Prostate gland (tissue), 2 donors: ENCODE data around the gene CFAP61.

Source experiments
- POLR2A ChIP-seq: fragments of 450-650 bp; IDR thresholded peaks from one replicate; pipeline ENCODE4 v1.6.1; 2016; ENCODE audit warnings: antibody characterized with exemption, mild to moderate bottlenecking
- TF ChIP-seq, protein P1 (sequence below), 4 experiments: fragments of 200-600 bp in 2 of 4; fragments of 450-650 bp in 2 of 4; sonication (generic) in 2 of 4; IDR thresholded peaks; 1 replicate in 3 of 4; 2 replicates in 1 of 4; pipeline ENCODE4 v1.5.1; 2016 to 2019; ENCODE audit warnings: antibody characterized with exemption in 4 of 4, mild to moderate bottlenecking in 2 of 4, moderate library complexity in 2 of 4

DNA sequence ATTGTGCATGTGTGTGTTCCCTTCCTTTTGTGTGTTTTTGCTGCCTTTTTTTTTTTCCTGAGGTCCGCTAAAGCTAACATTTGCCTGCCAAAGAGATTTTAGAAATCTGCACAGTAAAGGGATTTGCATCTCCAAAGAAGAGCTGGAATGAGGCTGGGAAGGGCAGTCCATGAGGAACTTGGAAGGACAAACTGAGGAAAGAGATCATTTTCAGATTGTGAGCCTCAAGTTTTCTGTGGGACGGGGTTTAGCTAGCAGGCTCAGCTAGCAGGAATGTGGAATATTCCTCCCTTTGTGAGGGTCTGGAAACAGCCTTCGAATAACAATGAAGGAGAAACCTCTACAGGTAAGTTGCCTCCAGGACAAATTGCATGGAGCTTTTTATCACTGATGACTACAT, 319.3 kb downstream of the CFAP61 start:
- TF ChIP-seq, protein P1, sequence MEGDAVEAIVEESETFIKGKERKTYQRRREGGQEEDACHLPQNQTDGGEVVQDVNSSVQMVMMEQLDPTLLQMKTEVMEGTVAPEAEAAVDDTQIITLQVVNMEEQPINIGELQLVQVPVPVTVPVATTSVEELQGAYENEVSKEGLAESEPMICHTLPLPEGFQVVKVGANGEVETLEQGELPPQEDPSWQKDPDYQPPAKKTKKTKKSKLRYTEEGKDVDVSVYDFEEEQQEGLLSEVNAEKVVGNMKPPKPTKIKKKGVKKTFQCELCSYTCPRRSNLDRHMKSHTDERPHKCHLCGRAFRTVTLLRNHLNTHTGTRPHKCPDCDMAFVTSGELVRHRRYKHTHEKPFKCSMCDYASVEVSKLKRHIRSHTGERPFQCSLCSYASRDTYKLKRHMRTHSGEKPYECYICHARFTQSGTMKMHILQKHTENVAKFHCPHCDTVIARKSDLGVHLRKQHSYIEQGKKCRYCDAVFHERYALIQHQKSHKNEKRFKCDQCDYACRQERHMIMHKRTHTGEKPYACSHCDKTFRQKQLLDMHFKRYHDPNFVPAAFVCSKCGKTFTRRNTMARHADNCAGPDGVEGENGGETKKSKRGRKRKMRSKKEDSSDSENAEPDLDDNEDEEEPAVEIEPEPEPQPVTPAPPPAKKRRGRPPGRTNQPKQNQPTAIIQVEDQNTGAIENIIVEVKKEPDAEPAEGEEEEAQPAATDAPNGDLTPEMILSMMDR (IDR thresholded peaks at IDR 0.05): no peak
- TF ChIP-seq POLR2A: no peak
